GM12878 (cell line): ENCODE data around the gene RABGGTB. TPM values are rescaled to one million over a fixed set of nuclear protein-coding genes. Genes with fewer than 3 reads are reported as not detected.

Source experiments
- ATAC-seq: fragments of 200-7000 bp; cut with Tn5 transposase; 3 replicates; pipeline ENCODE4 v1.9.1; 2020; ENCODE audit warnings: mild to moderate bottlenecking, moderate library complexity
- BruUV-seq: library from RNA; stranded (reverse); fragments of 400-500 nt; replicated peaks from 2 replicates; lab custom pipeline; 2021; lab: Mats Ljungman, UMichigan
- CTCF ChIA-PET: fragments of 300-600 bp; sonication (Branson Sonifier 250); formaldehyde crosslinking; extraction: SDS; loops from one replicate; lab custom pipeline; 2021; ENCODE audit warnings: inconsistent platforms; lab: Yijun Ruan, JAX
- POLR2A ChIA-PET: fragments of 350-600 bp; formaldehyde crosslinking; extraction: SDS; loops from one replicate; lab custom pipeline; 2021; ENCODE audit warnings: inconsistent platforms; lab: Charles Lee
- RAD21 ChIA-PET: fragments of 300-600 bp; sonication (Branson Sonifier 250); formaldehyde crosslinking; loops from one replicate; lab custom pipeline; 2023; ENCODE audit warnings: antibody characterized with exemption; ENCODE audit not compliant: unreplicated experiment; lab: Charles Lee
- SMC1A ChIA-PET: fragments of 300-600 bp; sonication (Branson Sonifier 250); formaldehyde crosslinking; loops from one replicate; lab custom pipeline; 2023; ENCODE audit not compliant: unreplicated experiment, uncharacterized antibody; lab: Charles Lee
- DNase-seq: peaks from one replicate; pipeline ENCODE4 v3.0.0-alpha.2; 2011; ENCODE audit warnings: low read depth, low spot score
- FAIRE-seq: peaks from 3 replicates; lab custom pipeline; 2011; peaks lifted over from hg19 to GRCh38; lab: Jason Lieb, UNC
- H2AFZ ChIP-seq: 2 replicates; pipeline ENCODE4 v1.6.0; 2011; ENCODE audit warnings: low read depth, low read length, control low read depth; ENCODE audit not compliant: control insufficient read depth
- H3K27ac ChIP-seq: 2 replicates; pipeline ENCODE4 v1.5.1; 2011; ENCODE audit warnings: control low read depth; ENCODE audit not compliant: control insufficient read depth, insufficient read depth
- H3K27me3 ChIP-seq, 2 experiments: replicated peaks in 1 of 2; 2 replicates each; pipeline versions ENCODE4 v1.6.0 to v1.6.1; 2011; ENCODE audit warnings: low read length in 1 of 2; ENCODE audit not compliant: control insufficient read depth in 2 of 2, insufficient read depth in 2 of 2
- H3K36me3 ChIP-seq, 2 experiments: 2 replicates each; pipeline ENCODE4 v1.5.1; 2011; ENCODE audit warnings: low read length in 1 of 2; ENCODE audit not compliant: control insufficient read depth in 2 of 2, insufficient read depth in 2 of 2
- H3K4me1 ChIP-seq: 2 replicates; pipeline ENCODE4 v1.6.1; 2011; ENCODE audit warnings: mild to moderate bottlenecking, low read length, moderate library complexity, mixed read lengths; ENCODE audit not compliant: control insufficient read depth, insufficient read depth
- H3K4me2 ChIP-seq: 2 replicates; pipeline ENCODE4 v1.6.0; 2011; ENCODE audit warnings: control low read depth; ENCODE audit not compliant: control insufficient read depth, insufficient read depth
- H3K4me3 ChIP-seq: fragments of 200-600 bp; sonication (generic); 2 replicates; pipeline ENCODE4 v1.5.1; 2016
- H3K79me2 ChIP-seq: 2 replicates; pipeline ENCODE4 v1.6.0; 2011; ENCODE audit warnings: low read length; ENCODE audit not compliant: control insufficient read depth, insufficient read depth
- H3K9ac ChIP-seq: 2 replicates; pipeline ENCODE4 v1.8.0; 2011; ENCODE audit warnings: low read length, control low read depth, mixed read lengths; ENCODE audit not compliant: control insufficient read depth, insufficient read depth
- H3K9me3 ChIP-seq: replicated peaks from 3 replicates; pipeline ENCODE4 v1.5.1; 2011; ENCODE audit warnings: mild to moderate bottlenecking, low read length; ENCODE audit not compliant: control insufficient read depth, insufficient read depth
- H4K20me1 ChIP-seq: 2 replicates; pipeline ENCODE4 v1.6.0; 2011; ENCODE audit not compliant: control insufficient read depth, insufficient read depth
- CREM ChIP-seq: IDR thresholded peaks from 2 replicates; pipeline ENCODE4 v1.6.1; 2014; ENCODE audit warnings: antibody characterized with exemption, low read depth
- FOXK2 ChIP-seq: fragments of 450-650 bp; IDR thresholded peaks from 2 replicates; pipeline ENCODE4 v1.6.1; 2017; ENCODE audit warnings: mild to moderate bottlenecking, moderate library complexity
- HDAC2 ChIP-seq: fragments of 200-600 bp; sonication (generic); IDR thresholded peaks from 2 replicates; pipeline ENCODE4 v1.6.1; 2017
- IRF3 ChIP-seq: fragments of 450-650 bp; IDR thresholded peaks from 2 replicates; pipeline ENCODE4 v1.6.1; 2014; ENCODE audit warnings: mild to moderate bottlenecking
- IRF4 ChIP-seq: IDR thresholded peaks from 2 replicates; pipeline ENCODE4 v1.6.1; 2011; ENCODE audit warnings: low read depth, low read length
- POLR2AphosphoS5 ChIP-seq: IDR thresholded peaks from 2 replicates; pipeline ENCODE4 v1.6.1; 2011; ENCODE audit warnings: mild to moderate bottlenecking, low read length, inconsistent platforms
- RAD51 ChIP-seq: fragments of 450-650 bp; IDR thresholded peaks from 2 replicates; pipeline ENCODE4 v1.6.1; 2016; ENCODE audit warnings: moderate library complexity, mild to moderate bottlenecking, inconsistent platforms
- ZNF687 ChIP-seq: fragments of 450-650 bp; IDR thresholded peaks from 2 replicates; pipeline ENCODE4 v1.6.1; 2017; ENCODE audit warnings: mild to moderate bottlenecking, moderate library complexity
- WGBS: methylation state at CpG from one replicate; pipeline ENCODE4 v1.1.6; 2016; ENCODE audit warnings: low lambda C conversion rate; ENCODE audit not compliant: insufficient replicate concordance, insufficient coverage; ENCODE audit errors: missing lambda C conversion rate; 5-methylcytosine and 5-hydroxymethylcytosine counted together
- in situ Hi-C: fragments of 300-500 bp; cut with MboI; formaldehyde crosslinking; loops from 9 replicates; pipeline ENCODE4 v1.14.3; 2018; ENCODE audit warnings: mixed read lengths
- intact Hi-C: fragments of 100-400 bp; cut with micrococcal nuclease; formaldehyde crosslinking; loops from one replicate; pipeline ENCODE4 v1.14.2; 2022; ENCODE audit not compliant: unreplicated experiment
- polyA plus RNA-seq, 11 experiments: library from polyadenylated mRNA; depleted of rRNA in 4 of 11; unstranded in 6 of 11; stranded (reverse) in 5 of 11; fragments of >200 nt; fragmentation: Nextera tagmentation in 4 of 11; fragmentation: Illumina TruSeq in 1 of 11; extraction: Ambion mirVana in 4 of 11; extraction: Trizol in 1 of 11; gene quantifications; 1 replicate in 1 of 11; 2 replicates in 10 of 11; pipeline versions ENCODE4 v1.2.1 to v1.2.3, GENCODE V29; 2011 to 2016; ENCODE audit warnings: inconsistent platforms in 2 of 11, missing spikeins in 2 of 11, low read depth in 1 of 11
- total RNA-seq, 4 experiments: library from RNA; depleted of rRNA in 3 of 4; stranded (reverse); fragments of >200 nt in 3 of 4; fragmentation: Illumina TruSeq in 1 of 4; extraction: Trizol in 1 of 4; gene quantifications; 2 replicates each; pipeline versions ENCODE4 v1.2.1 to v1.2.3, GENCODE V29; 2013 to 2021
- TF ChIP-seq, protein P1 (sequence below): fragments of 450-650 bp; IDR thresholded peaks from 2 replicates; pipeline ENCODE4 v1.6.1; 2017; ENCODE audit warnings: low read depth, mild to moderate bottlenecking, moderate library complexity

RABGGTB gene
- total and polyA plus RNA-seq, 10 of the 15 experiments (the other 5 are each of a cell fraction or from before 2014, with no cell fraction given) = 50.5 to 213 (median 157) TPM

- RAD21 ChIA-PET = no interaction called here
- BruUV-seq = no TSS peak
- intact Hi-C loops (no loop called here), in situ Hi-C loops (no loop called here)
- H3K27me3 ChIP-seq = no peaks in the 10 kb centered on the region
- H2AFZ ChIP-seq = no peak overlapping the region
- ATAC-seq = no peak
- TF ChIP-seq CREM (no peak), POLR2AphosphoS5 (no peak), FOXK2 (no peak), HDAC2 (no peak), IRF4 (no peak), IRF3 (no peak), RAD51 (no peak), ZNF687 (no peak)
- TF ChIP-seq, protein P1, sequence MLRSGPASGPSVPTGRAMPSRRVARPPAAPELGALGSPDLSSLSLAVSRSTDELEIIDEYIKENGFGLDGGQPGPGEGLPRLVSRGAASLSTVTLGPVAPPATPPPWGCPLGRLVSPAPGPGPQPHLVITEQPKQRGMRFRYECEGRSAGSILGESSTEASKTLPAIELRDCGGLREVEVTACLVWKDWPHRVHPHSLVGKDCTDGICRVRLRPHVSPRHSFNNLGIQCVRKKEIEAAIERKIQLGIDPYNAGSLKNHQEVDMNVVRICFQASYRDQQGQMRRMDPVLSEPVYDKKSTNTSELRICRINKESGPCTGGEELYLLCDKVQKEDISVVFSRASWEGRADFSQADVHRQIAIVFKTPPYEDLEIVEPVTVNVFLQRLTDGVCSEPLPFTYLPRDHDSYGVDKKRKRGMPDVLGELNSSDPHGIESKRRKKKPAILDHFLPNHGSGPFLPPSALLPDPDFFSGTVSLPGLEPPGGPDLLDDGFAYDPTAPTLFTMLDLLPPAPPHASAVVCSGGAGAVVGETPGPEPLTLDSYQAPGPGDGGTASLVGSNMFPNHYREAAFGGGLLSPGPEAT = no peak
- 75% methylated on average over 6 of the region's 6 CpGs for WGBS
- no peaks in the 10 kb centered on the region; the same call in 1 of the 2 replicates for H4K20me1 ChIP-seq
- no peak overlapping the region for H3K9ac ChIP-seq
- no peak for DNase-seq
- H3K9me3 ChIP-seq = no peaks in the 10 kb centered on the region
- SMC1A ChIA-PET = interaction anchor here (0.7 kb wide), 1 partner anchor 325 kb away, joined by 3 read pairs; no protein-coding TSS in a partner anchor
- peaks cover 8 to 18% of the 10 kb centered on the region in 2 experiments for H3K36me3 ChIP-seq
- peaks cover 8% of the 10 kb centered on the region for H3K4me1 ChIP-seq
- H3K4me3 ChIP-seq = no peak overlapping the region
- POLR2A ChIA-PET = no interaction called here
- H3K27ac ChIP-seq = no peak overlapping the region
- CTCF ChIA-PET = no interaction called here
- FAIRE-seq = no peak
- no peaks in the 10 kb centered on the region for H3K79me2 ChIP-seq
- no peak overlapping the region for H3K4me2 ChIP-seq
Measured at GRCh38 chr1:75742047-75742625, 43.9 kb upstream of the RABGGTB start.
